Measurements from ENCODE around the gene SLC37A1. TPM values are rescaled to one million over a fixed set of nuclear protein-coding genes. Genes with fewer than 3 reads are reported as not detected.
A peak's percentile ranks its signal among the peaks of the same experiment; 100 is the strongest.

The SLC37A1 gene
- total and polyA plus RNA-seq, 9 of the 15 experiments (the other 6 are each of a cell fraction or from before 2014, with no cell fraction given): 0.06 to 3.4 (median 0.40) TPM

GRCh38 chr21:42467140-42467983 lies 46.3 kb upstream of the SLC37A1 start (continued):
- TF ChIP-seq, protein P1, sequence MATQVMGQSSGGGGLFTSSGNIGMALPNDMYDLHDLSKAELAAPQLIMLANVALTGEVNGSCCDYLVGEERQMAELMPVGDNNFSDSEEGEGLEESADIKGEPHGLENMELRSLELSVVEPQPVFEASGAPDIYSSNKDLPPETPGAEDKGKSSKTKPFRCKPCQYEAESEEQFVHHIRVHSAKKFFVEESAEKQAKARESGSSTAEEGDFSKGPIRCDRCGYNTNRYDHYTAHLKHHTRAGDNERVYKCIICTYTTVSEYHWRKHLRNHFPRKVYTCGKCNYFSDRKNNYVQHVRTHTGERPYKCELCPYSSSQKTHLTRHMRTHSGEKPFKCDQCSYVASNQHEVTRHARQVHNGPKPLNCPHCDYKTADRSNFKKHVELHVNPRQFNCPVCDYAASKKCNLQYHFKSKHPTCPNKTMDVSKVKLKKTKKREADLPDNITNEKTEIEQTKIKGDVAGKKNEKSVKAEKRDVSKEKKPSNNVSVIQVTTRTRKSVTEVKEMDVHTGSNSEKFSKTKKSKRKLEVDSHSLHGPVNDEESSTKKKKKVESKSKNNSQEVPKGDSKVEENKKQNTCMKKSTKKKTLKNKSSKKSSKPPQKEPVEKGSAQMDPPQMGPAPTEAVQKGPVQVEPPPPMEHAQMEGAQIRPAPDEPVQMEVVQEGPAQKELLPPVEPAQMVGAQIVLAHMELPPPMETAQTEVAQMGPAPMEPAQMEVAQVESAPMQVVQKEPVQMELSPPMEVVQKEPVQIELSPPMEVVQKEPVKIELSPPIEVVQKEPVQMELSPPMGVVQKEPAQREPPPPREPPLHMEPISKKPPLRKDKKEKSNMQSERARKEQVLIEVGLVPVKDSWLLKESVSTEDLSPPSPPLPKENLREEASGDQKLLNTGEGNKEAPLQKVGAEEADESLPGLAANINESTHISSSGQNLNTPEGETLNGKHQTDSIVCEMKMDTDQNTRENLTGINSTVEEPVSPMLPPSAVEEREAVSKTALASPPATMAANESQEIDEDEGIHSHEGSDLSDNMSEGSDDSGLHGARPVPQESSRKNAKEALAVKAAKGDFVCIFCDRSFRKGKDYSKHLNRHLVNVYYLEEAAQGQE (IDR thresholded peaks at IDR 0.05; ENCODE audit: borderline replicate concordance): peak; percentile 64; the same call in 1 of the 2 replicates
- TF ChIP-seq, protein P1 (CRISPR knock-in tag; IDR thresholded peaks at IDR 0.05; ENCODE audit: low read depth): no peak
- TF ChIP-seq, protein P2, sequence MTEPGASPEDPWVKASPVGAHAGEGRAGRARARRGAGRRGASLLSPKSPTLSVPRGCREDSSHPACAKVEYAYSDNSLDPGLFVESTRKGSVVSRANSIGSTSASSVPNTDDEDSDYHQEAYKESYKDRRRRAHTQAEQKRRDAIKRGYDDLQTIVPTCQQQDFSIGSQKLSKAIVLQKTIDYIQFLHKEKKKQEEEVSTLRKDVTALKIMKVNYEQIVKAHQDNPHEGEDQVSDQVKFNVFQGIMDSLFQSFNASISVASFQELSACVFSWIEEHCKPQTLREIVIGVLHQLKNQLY (CRISPR knock-in tag; conservative IDR thresholded peaks at IDR 0.05): no peak
- no peak for TF ChIP-seq EHMT2 (IDR thresholded peaks at IDR 0.05)
- no peak for TF ChIP-seq CBX5 (IDR thresholded peaks at IDR 0.05; ENCODE audit: borderline replicate concordance, low read depth)
- TF ChIP-seq ZNF699 (CRISPR knock-in tag; IDR thresholded peaks at IDR 0.05; ENCODE audit: insufficient replicate concordance): no peak
- no peak for TF ChIP-seq PCBP2 (IDR thresholded peaks at IDR 0.05; ENCODE audit: low read depth, low read length, poor library complexity, severe bottlenecking)
- TF ChIP-seq BRF2 (IDR thresholded peaks at IDR 0.05; ENCODE audit: borderline replicate concordance, insufficient read depth, insufficient read length): no peak
- no peak for TF ChIP-seq RFX7 (CRISPR knock-in tag; IDR thresholded peaks at IDR 0.05)
- no peak for TF ChIP-seq TARDBP (IDR thresholded peaks at IDR 0.05)
- TF ChIP-seq ZBED1 (IDR thresholded peaks at IDR 0.05): no peak
- no peak for TF ChIP-seq ARID2 (IDR thresholded peaks at IDR 0.05)
- TF ChIP-seq POLR3A (IDR thresholded peaks at IDR 0.05; ENCODE audit: borderline replicate concordance, extremely low read depth, insufficient read depth, insufficient read length): no peak
- no peak for TF ChIP-seq ZNF280A (IDR thresholded peaks at IDR 0.05; ENCODE audit: low read depth, partially characterized antibody)
- no peak for TF ChIP-seq SREBF1 (IDR thresholded peaks at IDR 0.05; ENCODE audit: borderline replicate concordance, low read depth, low read length)

All from K562 (cell line).